Central memory CD4-positive, alpha-beta T cell (primary cell): ENCODE measurements around the gene HSPA1B.
"Not testable (repeated sequence)": the region's sequence is repeated elsewhere in the genome, so short reads cannot be mapped to it uniquely, and the experiment has no call there.

ENCODE experiments used
- DNase-seq: peaks from one replicate; pipeline ENCODE4 v3.0.0; 2022

Gene HSPA1B

GRCh38 chr6:31799781-31800180 lies 27.8 kb upstream of the HSPA1B start:
- DNase-seq, result no peak

DNA sequence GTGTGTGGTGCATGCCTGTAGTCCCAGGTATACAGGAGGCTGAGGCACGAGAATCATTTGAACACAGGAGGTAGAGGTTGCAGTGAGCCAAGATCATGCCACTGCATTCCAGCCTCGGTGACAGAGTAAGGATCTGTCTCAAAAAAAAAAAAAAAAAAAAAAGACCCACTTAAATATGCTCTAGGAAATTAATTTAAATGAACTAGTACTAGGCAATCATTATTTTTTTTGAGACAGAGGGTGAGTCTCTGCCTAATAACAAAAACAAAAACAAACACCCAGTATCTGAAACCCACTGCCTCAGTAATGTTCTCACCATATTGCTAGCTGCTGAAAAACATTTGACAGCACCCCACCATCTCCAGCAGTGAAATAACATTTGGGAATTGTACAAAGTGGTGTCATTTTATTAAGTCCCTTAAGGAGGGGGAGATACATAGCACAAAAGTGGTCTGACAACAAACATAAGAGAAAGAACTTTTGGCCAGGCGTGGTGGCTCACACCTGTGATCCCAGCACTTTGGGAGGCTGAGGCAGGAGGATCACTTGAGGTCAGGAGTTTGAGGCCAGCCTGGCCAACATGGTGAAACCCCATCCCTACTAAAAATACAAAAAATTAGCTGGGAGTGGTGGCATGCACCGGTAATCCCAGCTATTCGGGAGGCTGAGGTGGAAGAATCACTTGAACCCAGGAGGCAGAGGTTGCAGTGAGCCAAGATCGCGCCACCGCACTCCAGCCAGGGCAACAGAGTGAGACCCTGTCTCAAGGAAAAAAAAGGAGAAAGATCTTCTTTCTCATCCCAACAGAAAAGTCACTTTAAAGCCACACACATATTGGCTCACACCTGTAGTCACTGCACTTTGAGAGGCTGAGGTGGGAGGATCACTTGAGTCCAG lies 26.3 kb upstream of the HSPA1B start:
- DNase-seq, result not testable (repeated sequence)

DNA sequence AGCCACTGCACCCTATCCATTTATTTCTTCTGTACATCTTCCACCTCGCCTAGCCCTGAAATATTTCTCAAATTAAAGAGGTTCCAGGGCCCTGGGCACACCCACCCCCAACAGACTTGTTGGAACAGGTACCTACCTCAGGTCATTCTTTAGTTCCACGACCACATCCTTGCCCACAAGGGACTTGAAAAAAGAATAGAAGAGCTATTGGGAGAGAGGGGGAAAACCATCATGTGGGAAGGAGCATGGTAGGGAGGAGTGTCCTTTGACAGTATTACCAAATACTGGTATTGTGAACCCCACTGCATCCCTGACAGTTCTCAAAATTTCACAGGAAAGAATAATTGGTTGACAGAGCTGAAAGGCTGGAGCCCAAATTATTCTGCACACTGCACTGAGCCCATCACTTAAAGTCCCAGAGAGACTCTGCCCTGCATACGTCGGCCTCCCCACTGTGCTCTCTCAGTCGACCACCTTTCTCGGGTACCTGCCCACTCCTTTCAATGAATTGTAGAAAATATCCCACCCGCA lies 21.5 kb upstream of the HSPA1B start:
- no peak for DNase-seq

GRCh38 chr6:31806470-31807272 lies 20.9 kb upstream of the HSPA1B start, which contains the start of gene LSM2:
LSM2 (minus strand) TSS chr6:31806966; CDS start chr6:31806757, 209 bp downstream.
- peak; percentile 98 for DNase-seq

- not testable (repeated sequence) for DNase-seq
Observed at GRCh38 chr6:31808599-31808998, 18.9 kb upstream of the HSPA1B start.

DNA sequence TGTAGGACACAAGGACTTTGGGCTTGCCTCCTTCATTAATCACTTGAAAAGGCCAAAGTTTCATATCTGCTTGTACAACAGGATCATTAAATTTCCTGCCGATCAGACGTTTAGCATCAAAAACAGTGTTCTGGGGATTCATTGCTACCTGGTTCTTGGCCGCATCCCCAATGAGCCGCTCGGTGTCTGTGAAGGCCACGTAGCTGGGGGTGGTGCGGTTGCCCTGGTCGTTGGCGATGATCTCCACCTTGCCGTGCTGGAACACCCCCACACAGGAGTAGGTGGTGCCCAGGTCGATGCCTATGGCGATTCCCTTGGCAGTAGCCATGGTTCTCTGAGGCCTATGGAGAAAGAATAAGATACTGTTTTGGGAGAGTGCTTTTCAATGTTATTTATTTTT lies 15.9 kb upstream of the HSPA1B start:
- DNase-seq, result no peak

DNA sequence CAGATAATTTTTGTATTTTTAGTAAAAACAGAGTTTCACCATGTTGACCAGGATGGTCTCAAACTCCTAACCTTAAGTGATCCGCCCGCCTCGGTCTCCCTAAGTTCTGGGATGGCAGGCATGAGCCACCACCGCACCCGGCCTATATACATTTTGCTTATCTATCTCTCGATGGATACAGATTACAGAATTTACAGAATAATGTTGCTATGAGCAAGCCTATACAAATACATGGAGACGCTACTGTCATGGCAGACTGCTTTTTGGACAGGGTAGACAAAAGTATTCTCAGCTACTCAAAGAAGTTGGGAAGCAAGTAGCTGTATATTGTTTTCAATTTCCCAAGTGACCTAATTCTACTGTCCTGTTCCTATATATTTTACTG lies 14.1 kb upstream of the HSPA1B start:
- DNase-seq, result no peak

DNA sequence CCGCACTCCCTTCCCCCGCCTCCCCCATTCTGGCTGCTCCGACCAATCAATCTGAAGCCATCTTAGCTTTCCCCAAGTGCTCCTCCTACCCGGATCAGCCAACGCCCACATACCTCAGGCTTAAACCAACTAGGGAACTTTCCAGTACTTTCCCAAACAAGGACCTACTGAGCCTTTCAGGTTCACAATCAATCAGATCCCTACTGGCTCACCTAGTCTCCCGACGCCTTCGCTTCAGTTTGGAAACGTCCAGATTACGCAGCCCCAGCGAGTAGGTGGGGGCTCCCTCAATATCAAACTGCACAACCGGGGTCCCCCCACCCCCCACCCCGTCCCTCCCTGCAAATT lies 12.9 kb upstream of the HSPA1B start:
- DNase-seq, result peak; percentile 66

DNA sequence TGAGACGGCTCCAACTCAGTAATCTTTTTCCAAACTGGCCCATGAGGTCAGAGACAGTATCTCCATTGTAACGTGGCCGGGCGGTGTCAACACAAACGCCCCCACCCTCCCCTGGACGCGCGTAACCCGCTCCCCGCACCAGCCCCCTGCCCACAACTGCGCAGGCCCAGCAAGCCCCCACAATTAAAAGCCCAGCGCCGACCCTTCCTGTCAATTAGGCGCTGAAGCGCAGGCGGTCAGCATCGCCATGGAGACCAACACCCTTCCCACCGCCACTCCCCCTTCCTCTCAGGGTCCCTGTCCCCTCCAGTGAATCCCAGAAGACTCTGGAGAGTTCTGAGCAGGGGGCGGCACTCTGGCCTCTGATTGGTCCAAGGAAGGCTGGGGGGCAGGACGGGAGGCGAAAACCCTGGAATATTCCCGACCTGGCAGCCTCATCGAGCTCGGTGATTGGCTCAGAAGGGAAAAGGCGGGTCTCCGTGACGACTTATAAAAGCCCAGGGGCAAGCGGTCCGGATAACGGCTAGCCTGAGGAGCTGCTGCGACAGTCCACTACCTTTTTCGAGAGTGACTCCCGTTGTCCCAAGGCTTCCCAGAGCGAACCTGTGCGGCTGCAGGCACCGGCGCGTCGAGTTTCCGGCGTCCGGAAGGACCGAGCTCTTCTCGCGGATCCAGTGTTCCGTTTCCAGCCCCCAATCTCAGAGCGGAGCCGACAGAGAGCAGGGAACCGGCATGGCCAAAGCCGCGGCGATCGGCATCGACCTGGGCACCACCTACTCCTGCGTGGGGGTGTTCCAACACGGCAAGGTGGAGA lies 12.3 kb upstream of the HSPA1B start, which contains the start of the genes HSPA1A and HSPA1L:
TSS of gene HSPA1A (plus strand) at position 519 of the 814 bp plus-strand sequence. CDS start at position 733, 214 bp downstream.
TSS of gene HSPA1L (minus strand) at position 259 of the 814 bp plus-strand sequence. CDS start 3,311 bp downstream, outside the sequence.
- DNase-seq, result peak; percentile 40

GRCh38 chr6:31817133-31817928 lies 10.2 kb upstream of the HSPA1B start:
- peak; percentile 68 for DNase-seq

DNA sequence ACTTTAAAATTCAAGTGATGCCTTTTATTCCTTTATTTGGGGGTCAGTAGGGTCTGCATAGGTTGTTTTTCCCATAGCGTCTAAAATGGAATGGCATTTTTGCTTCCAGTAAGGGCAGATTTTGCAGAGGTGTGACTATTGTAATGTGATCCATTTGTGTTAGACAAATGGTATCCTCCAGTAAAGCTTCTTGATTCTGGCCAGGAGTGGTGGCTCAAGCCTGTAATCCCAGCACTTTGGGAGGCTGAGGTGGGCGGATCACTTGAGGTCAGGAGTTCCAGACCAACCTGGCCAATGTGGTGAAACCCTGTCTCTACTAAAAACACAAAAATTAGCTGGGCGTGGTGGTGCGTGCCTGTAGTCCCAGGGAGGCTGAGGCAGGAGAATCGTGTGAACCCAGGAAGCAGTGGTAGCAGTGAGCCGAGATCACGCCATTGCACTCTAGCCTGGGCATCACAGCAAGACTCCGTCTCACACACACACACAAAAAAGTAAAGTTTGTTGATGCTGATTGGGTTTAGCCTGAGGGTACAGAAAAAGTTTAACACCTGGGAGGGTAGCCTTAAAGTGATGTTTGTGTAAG lies 9.5 kb upstream of the HSPA1B start:
- not testable (repeated sequence) for DNase-seq

DNA sequence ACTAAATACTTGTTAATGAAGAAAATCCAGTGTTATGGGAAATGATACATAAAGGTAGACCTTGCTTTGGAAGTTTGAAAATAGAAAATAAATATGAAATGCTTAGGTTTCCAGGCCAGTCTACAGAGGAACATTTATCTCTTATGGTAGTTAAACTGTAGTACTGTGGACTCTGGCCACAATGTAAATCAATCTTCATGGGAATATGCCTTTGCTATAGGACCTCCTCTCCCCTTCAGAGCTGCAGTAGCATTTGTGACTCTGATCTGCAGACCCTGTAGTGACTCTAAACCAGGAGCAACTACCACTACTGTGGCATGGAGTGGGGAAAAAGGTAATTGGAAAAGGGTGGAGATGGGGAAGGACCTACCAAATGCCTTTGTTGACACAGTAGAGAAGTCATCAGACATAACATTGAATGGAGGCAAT lies 7.7 kb upstream of the HSPA1B start:
- no peak for DNase-seq

- DNase-seq, result not testable (repeated sequence)
Observed at GRCh38 chr6:31820399-31820798, 7.1 kb upstream of the HSPA1B start.

- no peak for DNase-seq
Observed at GRCh38 chr6:31821301-31822035, 6.1 kb upstream of the HSPA1B start.

GRCh38 chr6:31822036-31822821 lies 5.3 kb upstream of the HSPA1B start:
- peak; percentile 75 for DNase-seq

DNA sequence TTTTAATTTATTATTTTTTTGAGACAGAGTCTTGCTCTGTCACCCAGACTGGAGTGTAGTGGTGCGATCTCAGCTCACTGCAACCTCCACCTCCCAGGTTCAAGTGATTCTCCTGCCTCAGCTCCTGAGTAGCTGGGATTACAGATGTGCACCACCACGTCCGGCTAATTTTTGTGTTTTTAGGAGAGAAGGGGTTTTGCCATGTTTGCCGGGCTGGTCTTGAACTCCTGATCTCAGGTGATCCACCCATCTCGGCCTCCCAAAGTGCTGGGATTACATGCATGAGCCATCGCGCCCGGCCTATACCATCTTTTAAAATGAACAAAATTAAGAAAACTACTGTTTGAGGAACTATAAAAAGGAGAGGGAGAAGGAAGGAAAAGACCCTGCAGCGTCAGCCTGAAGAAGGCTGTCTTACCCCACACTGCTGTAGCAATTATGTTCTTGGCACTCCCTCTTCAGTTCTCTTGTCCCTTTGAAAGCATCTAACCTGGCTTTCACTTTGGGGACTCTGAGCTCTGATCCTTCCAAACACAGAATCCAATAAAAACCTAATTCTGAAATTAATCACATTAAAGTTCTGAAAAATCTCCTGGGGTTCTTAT lies 3.8 kb upstream of the HSPA1B start:
- not testable (repeated sequence) for DNase-seq

DNA sequence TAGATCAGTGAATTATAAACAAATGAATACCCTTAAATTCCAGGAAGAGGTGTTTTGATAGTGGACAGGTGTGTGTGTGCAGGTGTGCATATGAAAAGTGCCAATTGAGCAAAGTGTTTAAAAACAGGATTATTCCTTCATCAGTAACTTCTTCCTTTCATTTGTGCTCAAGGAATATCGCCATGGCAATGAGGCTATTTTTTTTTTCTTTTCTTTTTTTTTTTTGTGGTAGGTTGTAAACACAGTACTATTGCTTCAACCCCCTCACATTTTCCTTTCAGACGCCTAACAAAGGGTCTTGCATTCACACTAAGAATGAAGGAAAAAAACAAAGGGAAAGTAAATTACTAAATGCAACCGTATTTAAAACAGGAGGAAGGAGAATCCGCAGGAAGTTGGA lies 2.0 kb upstream of the HSPA1B start:
- DNase-seq, result no peak

GRCh38 chr6:31826793-31827285 lies 699 bp upstream of the HSPA1B start:
- DNase-seq, result no peak
